Thyroid gland (tissue), 4 donors: Measurements from ENCODE around the gene LOXL1. TPM values are rescaled to one million over a fixed set of nuclear protein-coding genes. Genes with fewer than 3 reads are reported as not detected.
"Not testable (repeated sequence)": the region's sequence is repeated elsewhere in the genome, so short reads cannot be mapped to it uniquely, and the experiment has no call there.

Source experiments
- DNase-seq, 2 donors: peaks; one replicate each; pipeline ENCODE4 v3.0.0-alpha.2; 2019
- H3K27ac ChIP-seq, 3 donors: fragments of 200-600 bp; sonication (generic); 1 replicate in 2 of 3; 2 replicates in 1 of 3; pipeline ENCODE4 v1.5.1; 2016 to 2019; ENCODE audit warnings: mild to moderate bottlenecking in 1 of 3, moderate library complexity in 1 of 3
- H3K27me3 ChIP-seq: fragments of 200-600 bp; sonication (generic); one replicate; pipeline ENCODE4 v1.5.1; 2019
- H3K36me3 ChIP-seq, 2 donors: fragments of 200-600 bp; sonication (generic); one replicate each; pipeline ENCODE4 v1.5.1; 2016 to 2019
- H3K4me1 ChIP-seq, 2 donors: fragments of 200-600 bp; sonication (generic); one replicate each; pipeline ENCODE4 v1.5.1; 2017 to 2019
- H3K4me3 ChIP-seq, 3 donors: fragments of 200-600 bp; sonication (generic); replicated peaks in 1 of 3; 1 replicate in 2 of 3; 2 replicates in 1 of 3; pipeline ENCODE4 v1.5.1; 2016; ENCODE audit warnings: mild to moderate bottlenecking in 1 of 3
- H3K9me3 ChIP-seq: fragments of 200-600 bp; sonication (generic); one replicate; pipeline ENCODE4 v1.5.1; 2017
- POLR2A ChIP-seq, 2 donors: fragments of 450-650 bp; IDR thresholded peaks; one replicate each; pipeline ENCODE4 v1.6.1; 2017; ENCODE audit warnings: antibody characterized with exemption in 2 of 2, mild to moderate bottlenecking in 2 of 2, moderate library complexity in 1 of 2
- WGBS, 2 donors: methylation state at CpG; one replicate each; pipeline ENCODE4 v1.1.5; 2017; 5-methylcytosine and 5-hydroxymethylcytosine counted together
- intact Hi-C: fragments of 100-400 bp; cut with DNase I; formaldehyde crosslinking; loops from one replicate; pipeline ENCODE4 v1.15.1; 2023
- total RNA-seq, 4 donors: library from RNA; depleted of rRNA; stranded (reverse); fragments of >200 nt; gene quantifications; one replicate each; pipeline ENCODE4 v1.2.3, GENCODE V29; 2016
- TF ChIP-seq, protein P1 (sequence below), 6 experiments: fragments of 200-600 bp in 3 of 6; fragments of 450-650 bp in 3 of 6; sonication (generic) in 3 of 6; IDR thresholded peaks; one replicate each; pipeline ENCODE4 v1.5.1; 2016 to 2019; ENCODE audit warnings: antibody characterized with exemption in 6 of 6, mild to moderate bottlenecking in 2 of 6, inconsistent platforms in 1 of 6, moderate library complexity in 1 of 6

LOXL1 gene
- total RNA-seq, 4 donors from 2014 or later, result 9.9 to 15.2 (median 12.0) TPM

- no peak for DNase-seq
- H3K9me3 ChIP-seq, result no peaks in the 10 kb centered on the region
- no peak overlapping the region for H3K4me3 ChIP-seq
- peaks cover 7 to 16% of the 10 kb centered on the region in 2 donors for H3K4me1 ChIP-seq
- intact Hi-C loops, result no loop called here
- H3K27ac ChIP-seq, result no peak overlapping the region
- H3K36me3 ChIP-seq, result no peaks in the 10 kb centered on the region
- TF ChIP-seq POLR2A (IDR thresholded peaks at IDR 0.05), result no peak
- TF ChIP-seq, protein P1, sequence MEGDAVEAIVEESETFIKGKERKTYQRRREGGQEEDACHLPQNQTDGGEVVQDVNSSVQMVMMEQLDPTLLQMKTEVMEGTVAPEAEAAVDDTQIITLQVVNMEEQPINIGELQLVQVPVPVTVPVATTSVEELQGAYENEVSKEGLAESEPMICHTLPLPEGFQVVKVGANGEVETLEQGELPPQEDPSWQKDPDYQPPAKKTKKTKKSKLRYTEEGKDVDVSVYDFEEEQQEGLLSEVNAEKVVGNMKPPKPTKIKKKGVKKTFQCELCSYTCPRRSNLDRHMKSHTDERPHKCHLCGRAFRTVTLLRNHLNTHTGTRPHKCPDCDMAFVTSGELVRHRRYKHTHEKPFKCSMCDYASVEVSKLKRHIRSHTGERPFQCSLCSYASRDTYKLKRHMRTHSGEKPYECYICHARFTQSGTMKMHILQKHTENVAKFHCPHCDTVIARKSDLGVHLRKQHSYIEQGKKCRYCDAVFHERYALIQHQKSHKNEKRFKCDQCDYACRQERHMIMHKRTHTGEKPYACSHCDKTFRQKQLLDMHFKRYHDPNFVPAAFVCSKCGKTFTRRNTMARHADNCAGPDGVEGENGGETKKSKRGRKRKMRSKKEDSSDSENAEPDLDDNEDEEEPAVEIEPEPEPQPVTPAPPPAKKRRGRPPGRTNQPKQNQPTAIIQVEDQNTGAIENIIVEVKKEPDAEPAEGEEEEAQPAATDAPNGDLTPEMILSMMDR (IDR thresholded peaks at IDR 0.05), result no peak
- 47 to 65% methylated on average over 7 to 9 of the region's 9 CpGs for WGBS, 2 donors
- H3K27me3 ChIP-seq, result no peaks in the 10 kb centered on the region
Measured at GRCh38 chr15:73956743-73957135, 30.5 kb downstream of the LOXL1 start.

DNA sequence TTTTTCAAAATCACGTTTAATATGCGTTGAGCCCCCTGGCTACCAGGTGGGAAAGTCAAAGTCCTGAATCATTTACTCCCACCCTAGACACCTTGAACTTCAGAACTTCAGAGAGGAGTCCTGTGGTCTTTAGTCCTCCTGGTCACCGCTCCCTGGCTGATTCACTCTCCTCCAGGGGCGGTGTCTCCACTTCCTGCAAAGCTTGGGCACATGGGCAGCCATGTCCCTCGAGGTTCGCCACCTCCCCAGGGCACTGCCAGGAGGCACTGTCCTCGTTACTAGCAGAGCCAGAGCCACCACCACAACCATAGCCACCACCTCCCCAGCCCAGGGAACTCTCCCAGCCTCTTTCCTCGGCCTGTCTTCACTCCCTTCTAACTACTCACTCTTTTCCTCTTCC lies 31.0 kb downstream of the LOXL1 start:
- Histone ChIP-seq H3K27me3 (no peaks in the 10 kb centered on the region), H3K36me3 (no peaks in the 10 kb centered on the region), H3K4me3 (no peak overlapping the region), H3K9me3 (no peaks in the 10 kb centered on the region), H3K27ac (no peak overlapping the region), H3K4me1 (peaks cover 1 to 10% of the 10 kb centered on the region in 2 donors)
- TF ChIP-seq, protein P1 (IDR thresholded peaks at IDR 0.05), result no peak
- intact Hi-C loops, result no loop called here
- 86 to 89% methylated on average over 8 of the region's 8 CpGs for WGBS, 2 donors
- DNase-seq, result no peak

GRCh38 chr15:73957785-73958184 lies 31.5 kb downstream of the LOXL1 start:
- TF ChIP-seq, protein P1 (IDR thresholded peaks at IDR 0.05), result no peak
- no peak for TF ChIP-seq POLR2A (IDR thresholded peaks at IDR 0.05)
- H3K4me1 ChIP-seq, result peaks cover 0 to 7% of the 10 kb centered on the region in 2 donors
- H3K9me3 ChIP-seq, result no peaks in the 10 kb centered on the region
- 85 to 90% methylated on average over 2 of the region's 2 CpGs for WGBS, 2 donors
- intact Hi-C loops, result no loop called here
- no peaks in the 10 kb centered on the region for H3K27me3 ChIP-seq
- no peaks in the 10 kb centered on the region for H3K36me3 ChIP-seq
- H3K4me3 ChIP-seq, result no peak overlapping the region
- H3K27ac ChIP-seq, result no peak overlapping the region
- no peak for DNase-seq

GRCh38 chr15:73959012-73959581 lies 32.8 kb downstream of the LOXL1 start:
- peaks cover 0 to 7% of the 10 kb centered on the region in 2 donors for H3K4me1 ChIP-seq
- intact Hi-C loops, result no loop called here
- no peaks in the 10 kb centered on the region for H3K27me3 ChIP-seq
- WGBS, 2 donors, result 58 to 60% methylated on average over 8 of the region's 8 CpGs
- H3K36me3 ChIP-seq, result no peaks in the 10 kb centered on the region
- H3K4me3 ChIP-seq, result no peak overlapping the region
- DNase-seq, result no peak
- H3K27ac ChIP-seq, result no peak overlapping the region
- H3K9me3 ChIP-seq, result no peaks in the 10 kb centered on the region
- TF ChIP-seq, protein P1 (IDR thresholded peaks at IDR 0.05), result no peak

DNA sequence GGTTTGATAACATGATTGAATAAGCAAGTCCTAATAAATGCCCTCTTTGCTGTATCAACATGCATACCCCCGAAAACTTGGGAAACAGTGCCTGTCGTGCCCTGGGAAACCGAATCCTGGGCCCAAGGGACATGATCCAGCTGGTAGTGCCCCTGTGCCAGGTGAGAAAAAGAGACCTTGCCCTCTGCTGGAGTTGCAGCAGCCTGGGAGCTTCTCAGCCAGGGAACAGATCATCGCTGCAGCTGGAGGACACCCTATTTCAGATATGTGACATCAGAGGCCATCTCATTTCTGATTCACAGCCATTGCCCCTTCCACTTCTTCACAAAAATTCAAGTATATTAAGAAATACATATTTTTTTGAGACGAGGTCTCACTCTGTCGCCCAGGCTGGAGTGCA lies 33.5 kb downstream of the LOXL1 start:
- intact Hi-C loops, result no loop called here
- TF ChIP-seq, protein P1 (IDR thresholded peaks at IDR 0.05), result no peak
- no peak for TF ChIP-seq POLR2A (IDR thresholded peaks at IDR 0.05)

GRCh38 chr15:73960472-73961070 lies 34.3 kb downstream of the LOXL1 start:
- H3K27ac ChIP-seq, H3K4me1 ChIP-seq, DNase-seq, H3K27me3 ChIP-seq, H3K9me3 ChIP-seq, H3K36me3 ChIP-seq, H3K4me3 ChIP-seq, intact Hi-C loops: not testable (repeated sequence)
- WGBS, 2 donors, result 87 to 95% methylated on average over 7 of the region's 7 CpGs

More for the DNA sequence above, 33.5 kb downstream of the LOXL1 start:
- DNase-seq, result no peak
- no peaks in the 10 kb centered on the region for H3K36me3 ChIP-seq
- H3K4me1 ChIP-seq, result peaks cover under 1 to 7% of the 10 kb centered on the region in 2 donors
- no peaks in the 10 kb centered on the region for H3K9me3 ChIP-seq
- no peak overlapping the region for H3K4me3 ChIP-seq
- 93 to 94% methylated on average over 6 of the region's 6 CpGs for WGBS, 2 donors
- H3K27me3 ChIP-seq, result no peaks in the 10 kb centered on the region
- no peak overlapping the region for H3K27ac ChIP-seq
